GM18519 (cell line): ENCODE results near the gene MMP1.

Source experiments
- ATAC-seq: cut with Tn5 transposase; IDR thresholded peaks from one replicate; pipeline ENCODE4 v1.9.1; 2021; ENCODE audit warnings: mild to moderate bottlenecking, moderate library complexity; ENCODE audit not compliant: unreplicated experiment, low FRiP score

MMP1 gene

GRCh38 chr11:102798012-102798746 lies at the start of gene MMP1:
Gene MMP1, minus strand, starts transcription at chr11:102798160. Its CDS starts 68 bp downstream, at chr11:102798092.
- ATAC-seq: no peak

GRCh38 chr11:102846292-102846691 lies 48.3 kb upstream of the MMP1 start:
- no peak for ATAC-seq

GRCh38 chr11:102843489-102843888 lies 45.5 kb upstream of the MMP1 start, which contains the start of gene MMP3:
Gene MMP3, minus strand, starts transcription at chr11:102843609. Its CDS starts 63 bp downstream, at chr11:102843546.
- ATAC-seq: no peak

- ATAC-seq: no peak
Measured at GRCh38 chr11:102842930-102843329, 45.0 kb upstream of the MMP1 start.

GRCh38 chr11:102840018-102840417 lies 42.1 kb upstream of the MMP1 start:
- ATAC-seq: no peak

GRCh38 chr11:102837646-102838045 lies 39.7 kb upstream of the MMP1 start:
- ATAC-seq: no peak

GRCh38 chr11:102837156-102837555 lies 39.2 kb upstream of the MMP1 start:
- ATAC-seq: no peak

GRCh38 chr11:102836290-102836875 lies 38.4 kb upstream of the MMP1 start:
- no peak for ATAC-seq

GRCh38 chr11:102833731-102834130 lies 35.8 kb upstream of the MMP1 start:
- ATAC-seq: no peak

GRCh38 chr11:102832612-102833011 lies 34.7 kb upstream of the MMP1 start:
- ATAC-seq: no peak

- no peak for ATAC-seq
Measured at GRCh38 chr11:102831489-102832440, 33.8 kb upstream of the MMP1 start.

- ATAC-seq: no peak
Measured at GRCh38 chr11:102831128-102831488, 33.1 kb upstream of the MMP1 start.

- no peak for ATAC-seq
Measured at GRCh38 chr11:102830001-102830727, 32.2 kb upstream of the MMP1 start.

GRCh38 chr11:102829316-102830000 lies 31.5 kb upstream of the MMP1 start:
- no peak for ATAC-seq

- no peak for ATAC-seq
Measured at GRCh38 chr11:102824556-102824955, 26.6 kb upstream of the MMP1 start.

GRCh38 chr11:102819491-102819890 lies 21.5 kb upstream of the MMP1 start:
- ATAC-seq: no peak

GRCh38 chr11:102813484-102813883 lies 15.5 kb upstream of the MMP1 start:
- no peak for ATAC-seq

GRCh38 chr11:102812188-102812587 lies 14.2 kb upstream of the MMP1 start:
- ATAC-seq: no peak

- no peak for ATAC-seq
Measured at GRCh38 chr11:102810950-102811660, 13.1 kb upstream of the MMP1 start.
